Testis (tissue), 3 donors: ENCODE measurements around the gene COBL. TPM values are rescaled to one million over a fixed set of nuclear protein-coding genes. Genes with fewer than 3 reads are reported as not detected.

Experiments used
- DNase-seq: peaks from one replicate; pipeline ENCODE4 v3.0.0-alpha.2; 2019
- H3K27ac ChIP-seq, 2 donors: fragments of 200-600 bp; sonication (generic); one replicate each; pipeline ENCODE4 v1.5.1; 2019
- H3K27me3 ChIP-seq: fragments of 200-600 bp; sonication (generic); one replicate; pipeline ENCODE4 v1.5.1; 2019
- H3K36me3 ChIP-seq: fragments of 200-600 bp; sonication (generic); one replicate; pipeline ENCODE4 v1.5.1; 2017; ENCODE audit warnings: low read depth; ENCODE audit errors: missing control alignments
- H3K4me1 ChIP-seq: fragments of 200-600 bp; sonication (generic); one replicate; pipeline ENCODE4 v1.5.1; 2019
- H3K4me3 ChIP-seq, 2 donors: fragments of 200-600 bp; sonication (generic); one replicate each; pipeline ENCODE4 v1.5.1; 2017 to 2019
- H3K9me3 ChIP-seq: fragments of 200-600 bp; sonication (generic); one replicate; pipeline ENCODE4 v1.5.1; 2017
- CTCF ChIP-seq, 3 experiments: fragments of 450-650 bp in 2 of 3; fragments of 200-600 bp in 1 of 3; sonication (generic) in 1 of 3; IDR thresholded peaks; one replicate each; pipeline ENCODE4 v1.5.1; 2016 to 2019; ENCODE audit warnings: antibody characterized with exemption in 3 of 3, mild to moderate bottlenecking in 2 of 3, moderate library complexity in 1 of 3
- POLR2A ChIP-seq: fragments of 450-650 bp; IDR thresholded peaks from one replicate; pipeline ENCODE4 v1.6.1; 2017; ENCODE audit warnings: antibody characterized with exemption, mild to moderate bottlenecking, moderate library complexity
- WGBS, 2 donors: methylation state at CpG; one replicate each; pipeline ENCODE4 v1.1.5; 2018; 5-methylcytosine and 5-hydroxymethylcytosine counted together
- intact Hi-C: fragments of 100-400 bp; cut with DNase I; formaldehyde crosslinking; loops from one replicate; pipeline ENCODE4 v1.15.1; 2023; ENCODE audit warnings: low total_unique reads
- polyA plus RNA-seq: library from polyadenylated mRNA; stranded (reverse); fragments of 350-450 nt; fragmentation: Illumina TruSeq; extraction: RNeasy Lipid Tissue Mini Kit (QIAGEN cat#74804); gene quantifications from one replicate; pipeline ENCODE4 v1.2.3, GENCODE V29; 2014; ENCODE audit warnings: low read depth, low replicate concordance; ENCODE audit not compliant: insufficient read depth
- total RNA-seq, 2 donors: library from RNA; depleted of rRNA; stranded (reverse); fragments of >200 nt; gene quantifications; one replicate each; pipeline ENCODE4 v1.2.3, GENCODE V29; 2016

COBL gene
- total and polyA plus RNA-seq, 3 donors from 2014 or later: 9.2 to 14.8 (median 12.3) TPM

GRCh38 chr7:50983850-50984249 is 332.8 kb downstream of the COBL start:
- intact Hi-C loops: no loop called here
- no peak overlapping the region for H3K4me3 ChIP-seq
- no peaks in the 10 kb centered on the region for H3K36me3 ChIP-seq
- no peaks in the 10 kb centered on the region for H3K4me1 ChIP-seq
- no peaks in the 10 kb centered on the region for H3K9me3 ChIP-seq
- H3K27me3 ChIP-seq: no peaks in the 10 kb centered on the region
- no peak for DNase-seq
- WGBS, 2 donors: 30 to 45% methylated on average over 1 of the region's 1 CpG
- TF ChIP-seq POLR2A (no peak), CTCF (IDR thresholded peaks at IDR 0.05) (no peak)
- H3K27ac ChIP-seq: no peak overlapping the region

GRCh38 chr7:50982626-50983025 is 334.0 kb downstream of the COBL start:
- TF ChIP-seq CTCF (IDR thresholded peaks at IDR 0.05) (no peak), POLR2A (no peak)
- H3K27ac ChIP-seq: no peak overlapping the region
- intact Hi-C loops: no loop called here
- no peaks in the 10 kb centered on the region for H3K4me1 ChIP-seq
- no peaks in the 10 kb centered on the region for H3K9me3 ChIP-seq
- no peak overlapping the region for H3K4me3 ChIP-seq
- 74 to 86% methylated on average over 2 of the region's 2 CpGs for WGBS, 2 donors
- no peak for DNase-seq
- H3K27me3 ChIP-seq: no peaks in the 10 kb centered on the region
- no peaks in the 10 kb centered on the region for H3K36me3 ChIP-seq

GRCh38 chr7:50981743-50982142 is 334.9 kb downstream of the COBL start:
- intact Hi-C loops: no loop called here
- no peaks in the 10 kb centered on the region for H3K27me3 ChIP-seq

GRCh38 chr7:50980411-50980810 is 336.2 kb downstream of the COBL start:
- H3K27me3 ChIP-seq: no peaks in the 10 kb centered on the region
- WGBS, 2 donors: 90% methylated on average over 3 of the region's 3 CpGs
- no peak overlapping the region for H3K27ac ChIP-seq
- H3K9me3 ChIP-seq: no peaks in the 10 kb centered on the region
- TF ChIP-seq CTCF (IDR thresholded peaks at IDR 0.05) (no peak), POLR2A (no peak)
- no peaks in the 10 kb centered on the region for H3K4me1 ChIP-seq
- H3K4me3 ChIP-seq: no peak overlapping the region
- intact Hi-C loops: no loop called here
- H3K36me3 ChIP-seq: no peaks in the 10 kb centered on the region
- no peak for DNase-seq

More at GRCh38 chr7:50981743-50982142, 334.9 kb downstream of the COBL start:
- Histone ChIP-seq H3K4me3 (no peak overlapping the region), H3K27ac (no peak overlapping the region), H3K36me3 (no peaks in the 10 kb centered on the region), H3K9me3 (no peaks in the 10 kb centered on the region), H3K4me1 (no peaks in the 10 kb centered on the region)
- 83 to 84% methylated on average over 6 of the region's 6 CpGs for WGBS, 2 donors
- TF ChIP-seq CTCF (IDR thresholded peaks at IDR 0.05): no peak
- TF ChIP-seq POLR2A: no peak
- no peak for DNase-seq

GRCh38 chr7:50978633-50979215 is 337.9 kb downstream of the COBL start:
- Histone ChIP-seq H3K4me3 (no peak overlapping the region), H3K4me1 (no peaks in the 10 kb centered on the region), H3K27me3 (no peaks in the 10 kb centered on the region), H3K36me3 (no peaks in the 10 kb centered on the region), H3K27ac (no peak overlapping the region), H3K9me3 (no peaks in the 10 kb centered on the region)
- TF ChIP-seq CTCF (IDR thresholded peaks at IDR 0.05) (no peak), POLR2A (no peak)
- no peak for DNase-seq
- 78 to 81% methylated on average over 2 of the region's 2 CpGs for WGBS, 2 donors
- intact Hi-C loops: no loop called here
